ENCODE data around the gene REG1A. TPM values are rescaled to one million over a fixed set of nuclear protein-coding genes. Genes with fewer than 3 reads are reported as not detected.

Gene REG1A
- total RNA-seq, 2 donors from 2014 or later, result not detected

DNA sequence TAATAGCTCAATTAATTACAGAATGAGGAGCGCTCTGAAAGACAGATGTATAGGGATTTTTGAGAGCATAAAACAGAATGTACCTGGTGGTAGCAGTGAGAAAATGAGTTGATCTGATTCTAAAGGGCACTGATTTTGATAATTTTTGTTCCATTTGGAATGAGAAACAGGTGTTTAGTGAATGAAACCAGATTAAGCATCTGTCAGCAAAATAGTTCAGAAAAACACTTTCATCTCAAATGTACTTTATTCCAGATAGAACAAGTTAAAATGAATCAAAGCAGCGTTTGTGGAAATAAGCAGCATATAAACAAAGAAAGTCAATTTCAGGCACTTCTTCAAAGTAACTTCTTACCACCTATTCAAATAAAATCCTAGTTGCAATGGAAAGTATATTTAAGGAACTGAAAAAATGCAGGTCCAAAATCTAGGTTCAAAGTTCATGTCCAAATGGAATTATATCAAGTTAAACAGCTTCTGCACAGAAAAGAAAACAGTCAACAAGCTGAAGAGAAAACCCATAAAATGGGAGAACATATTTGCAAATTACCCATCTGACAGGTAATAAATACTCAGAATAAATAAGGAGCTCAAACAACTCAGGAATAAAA, 51.2 kb downstream of the REG1A start:
- peaks cover 0 to 5% of the 10 kb centered on the region in 2 donors for H3K36me3 Mint-ChIP-seq
- H3K27ac Mint-ChIP-seq, result no peak overlapping the region
- peaks cover 18 to 25% of the 10 kb centered on the region in 2 donors for H3K9me3 Mint-ChIP-seq
- DNase-seq (ENCODE audit: low spot score in 2 of 2) (no peak), ATAC-seq (no peak)

Other genes with a start within 250 kb of the REG1A start
- gene REG3G, start 94.8 kb upstream of the REG1A start, total RNA-seq, result not detected
- not detected for gene REG1B, start 32.5 kb upstream of the REG1A start, total RNA-seq
- gene REG3A, start 39.3 kb downstream of the REG1A start, total RNA-seq, result not detected

Measured in activated naive CD4-positive, alpha-beta T cell treated with anti-CD3 and anti-CD28 coated beads, Interleukin-2, amount 50 U/mL, for 72 hours (primary cell).